LNCAP (cell line): ENCODE data around the gene RAB9B.

Source experiments
- TF ChIP-seq, protein P1 (sequence below): fragments of 450-650 bp; IDR thresholded peaks from 2 replicates; pipeline ENCODE4 v1.5.1; 2017; ENCODE audit warnings: mild to moderate bottlenecking

The RAB9B gene

DNA sequence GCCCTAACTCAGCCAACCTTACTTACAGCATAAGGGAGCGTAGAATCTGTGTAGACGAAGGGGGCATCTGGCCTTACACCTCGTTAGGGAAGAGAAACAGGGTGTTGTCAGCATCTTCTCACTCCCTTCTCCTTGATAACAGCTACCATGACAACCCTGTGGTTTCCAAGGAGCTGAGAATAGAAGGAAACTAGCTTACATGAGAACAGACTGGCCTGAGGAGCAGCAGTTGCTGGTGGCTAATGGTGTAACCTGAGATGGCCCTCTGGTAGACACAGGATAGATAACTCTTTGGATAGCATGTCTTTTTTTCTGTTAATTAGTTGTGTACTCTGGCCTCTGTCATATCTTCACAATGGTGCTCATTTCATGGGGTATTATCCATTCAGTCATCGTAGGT lies 40.8 kb downstream of the RAB9B start:
- TF ChIP-seq, protein P1, sequence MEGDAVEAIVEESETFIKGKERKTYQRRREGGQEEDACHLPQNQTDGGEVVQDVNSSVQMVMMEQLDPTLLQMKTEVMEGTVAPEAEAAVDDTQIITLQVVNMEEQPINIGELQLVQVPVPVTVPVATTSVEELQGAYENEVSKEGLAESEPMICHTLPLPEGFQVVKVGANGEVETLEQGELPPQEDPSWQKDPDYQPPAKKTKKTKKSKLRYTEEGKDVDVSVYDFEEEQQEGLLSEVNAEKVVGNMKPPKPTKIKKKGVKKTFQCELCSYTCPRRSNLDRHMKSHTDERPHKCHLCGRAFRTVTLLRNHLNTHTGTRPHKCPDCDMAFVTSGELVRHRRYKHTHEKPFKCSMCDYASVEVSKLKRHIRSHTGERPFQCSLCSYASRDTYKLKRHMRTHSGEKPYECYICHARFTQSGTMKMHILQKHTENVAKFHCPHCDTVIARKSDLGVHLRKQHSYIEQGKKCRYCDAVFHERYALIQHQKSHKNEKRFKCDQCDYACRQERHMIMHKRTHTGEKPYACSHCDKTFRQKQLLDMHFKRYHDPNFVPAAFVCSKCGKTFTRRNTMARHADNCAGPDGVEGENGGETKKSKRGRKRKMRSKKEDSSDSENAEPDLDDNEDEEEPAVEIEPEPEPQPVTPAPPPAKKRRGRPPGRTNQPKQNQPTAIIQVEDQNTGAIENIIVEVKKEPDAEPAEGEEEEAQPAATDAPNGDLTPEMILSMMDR = no peak

DNA sequence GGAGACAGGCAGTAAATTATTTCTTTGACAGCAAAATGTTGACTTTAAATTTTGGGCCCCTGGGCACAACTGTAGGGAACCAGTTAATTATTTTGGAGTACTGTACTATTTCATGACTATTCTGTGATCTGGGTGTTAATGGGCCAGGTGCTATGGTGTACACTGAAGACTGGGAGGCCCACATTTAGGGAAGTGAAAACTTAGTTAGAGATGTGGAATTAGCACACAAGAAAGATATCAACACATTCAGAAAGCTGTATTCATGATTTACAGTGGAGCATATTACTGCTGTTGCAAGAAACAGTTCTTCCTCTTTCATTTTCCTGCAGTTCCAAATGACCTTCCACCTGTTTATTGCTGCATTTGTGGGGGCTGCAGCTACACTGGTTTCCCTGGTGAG lies 43.1 kb downstream of the RAB9B start:
- TF ChIP-seq, protein P1 = no peak

DNA sequence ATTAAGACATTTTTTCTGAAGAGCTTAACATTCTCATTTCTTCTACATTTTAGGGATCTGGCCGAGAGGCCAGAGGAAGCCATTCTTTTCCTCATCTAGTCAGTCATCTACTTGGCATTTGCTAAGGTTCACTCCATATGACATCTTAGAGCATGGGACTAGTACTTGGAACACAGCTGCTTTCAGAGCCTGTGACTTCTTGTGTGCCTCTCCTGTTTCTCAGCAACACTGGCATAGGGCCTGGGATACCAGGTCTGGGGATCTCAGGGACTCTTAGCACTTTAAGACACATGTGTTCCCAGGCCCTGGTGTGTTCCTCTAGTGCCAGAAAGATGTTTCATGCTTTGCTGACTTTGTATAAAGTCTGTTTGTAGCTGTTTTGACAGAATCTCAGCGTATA lies 48.1 kb downstream of the RAB9B start:
- TF ChIP-seq, protein P1 = no peak

DNA sequence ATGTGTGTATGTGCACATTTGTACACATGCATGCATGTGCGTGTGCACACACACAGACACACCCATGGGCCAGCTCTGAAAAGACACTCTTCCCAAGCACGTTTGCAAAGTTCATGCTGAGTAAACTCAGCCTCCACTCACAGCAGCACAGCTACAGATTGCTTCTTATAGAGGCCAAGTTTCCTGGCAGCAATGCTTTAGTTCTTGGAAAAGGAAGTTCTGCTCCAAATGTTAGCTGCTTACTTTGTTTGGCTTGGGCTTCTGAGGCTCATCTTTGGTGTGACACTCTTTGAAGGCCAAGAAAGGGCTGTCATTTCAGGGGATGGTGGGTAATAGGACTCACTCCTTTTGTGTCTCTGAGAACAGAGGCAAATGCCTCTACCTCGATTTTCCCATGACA lies 48.9 kb downstream of the RAB9B start:
- TF ChIP-seq, protein P1 = no peak

DNA sequence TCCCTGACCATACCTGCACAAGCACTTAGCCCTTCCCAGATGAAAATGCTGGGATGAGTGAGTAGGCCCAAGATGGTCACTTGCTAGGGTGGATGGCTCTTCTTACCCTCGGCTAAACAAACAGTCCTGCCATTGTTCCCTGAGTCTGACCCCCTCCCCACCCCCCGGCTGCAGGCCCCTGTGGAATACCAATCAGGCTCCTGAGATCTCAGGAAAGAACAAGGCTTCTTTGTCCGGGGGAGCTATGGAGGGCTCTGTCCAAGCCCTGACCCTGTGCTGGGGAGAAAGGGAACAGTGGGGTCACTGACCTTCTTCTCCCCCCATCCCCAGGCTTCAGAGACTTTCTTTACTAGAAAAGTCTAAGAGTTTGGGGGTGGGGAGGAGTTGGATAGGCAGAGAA lies 49.4 kb downstream of the RAB9B start:
- TF ChIP-seq, protein P1 = no peak

DNA sequence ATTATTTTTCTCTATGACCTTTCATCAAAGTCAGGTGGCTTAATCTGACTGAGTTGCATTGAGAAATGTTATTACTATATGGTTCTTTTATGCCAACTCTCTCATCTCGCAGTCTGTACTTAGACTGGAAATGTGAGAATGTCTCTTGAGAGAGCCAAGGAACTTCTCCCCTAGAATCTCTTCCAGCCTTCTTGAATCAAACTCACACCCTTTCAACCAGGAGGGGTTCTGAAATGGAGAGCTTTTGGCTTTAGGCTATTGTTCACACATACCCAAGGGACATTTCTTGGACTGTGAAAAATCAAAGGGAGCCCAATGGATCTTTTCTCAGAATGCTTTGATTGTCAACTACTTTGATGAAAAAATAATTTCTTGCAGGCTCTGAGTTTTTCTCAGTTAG lies 50.4 kb downstream of the RAB9B start:
- TF ChIP-seq, protein P1 = no peak

DNA sequence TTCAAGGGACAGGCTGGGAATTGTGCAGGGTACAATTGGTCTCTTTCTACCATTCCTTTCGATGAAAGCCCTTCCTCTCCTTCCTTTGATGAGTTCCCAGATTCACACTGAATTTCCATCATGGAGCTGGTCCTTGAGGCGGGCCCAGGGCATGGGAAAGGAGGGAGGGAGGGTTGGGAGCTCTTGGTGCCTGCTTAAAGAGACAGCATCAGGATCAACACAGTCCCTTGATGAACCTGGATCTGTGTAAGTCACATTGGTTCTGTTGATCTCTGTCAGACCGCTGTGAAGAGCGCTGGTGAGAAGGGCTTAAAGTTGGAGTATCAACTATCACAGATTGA lies 51.0 kb downstream of the RAB9B start:
- TF ChIP-seq, protein P1 = no peak

DNA sequence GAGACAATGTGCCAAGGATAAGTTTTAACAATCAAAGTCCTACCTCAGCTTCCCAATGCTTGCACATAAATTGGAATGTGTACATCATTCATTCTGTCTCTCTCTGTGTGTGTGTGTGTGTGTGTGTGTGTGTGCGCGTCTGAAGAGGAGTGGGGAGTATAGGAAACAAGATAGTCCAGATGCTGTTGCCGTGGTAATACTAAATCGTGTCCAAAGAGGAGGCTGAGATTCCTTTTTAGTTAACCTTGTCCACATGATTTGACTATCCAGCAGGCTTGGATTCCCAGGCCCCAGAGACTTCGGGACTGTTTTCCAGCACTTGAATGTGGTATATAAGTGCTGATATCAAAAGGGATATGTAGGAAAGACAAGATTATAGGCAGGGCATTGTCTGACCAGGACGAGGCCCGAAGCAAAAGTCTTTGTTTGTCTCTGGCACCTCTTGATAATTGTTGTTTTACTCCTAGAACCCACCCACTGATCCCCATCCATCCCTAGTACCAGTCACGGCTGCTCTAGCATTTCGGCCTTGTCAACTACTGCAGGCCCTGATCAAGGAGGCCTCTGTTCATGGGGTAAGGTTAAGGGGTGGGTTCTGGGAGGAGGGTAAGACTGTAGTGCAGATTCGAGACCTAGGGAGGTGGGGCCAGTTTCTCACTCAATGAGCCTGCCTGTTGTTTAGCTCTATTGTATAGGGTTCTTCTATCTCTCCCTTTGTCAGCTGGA lies 51.6 kb downstream of the RAB9B start:
- TF ChIP-seq, protein P1 = no peak
